ENCODE measurements around the gene TOR4A. TPM values are rescaled to one million over a fixed set of nuclear protein-coding genes. Genes with fewer than 3 reads are reported as not detected.

Gene TOR4A
- polyA plus RNA-seq, 2 donors = 1.5 to 4.3 TPM

- Histone ChIP-seq H3K36me3 (ENCODE audit: control insufficient read depth in 2 of 2, insufficient read depth in 2 of 2, low read length in 1 of 2) (peaks cover 0 to 31% of the 10 kb centered on the region in 2 donors), H3K9me3 (ENCODE audit: control insufficient read depth in 2 of 2, insufficient read depth in 1 of 2, low read depth in 1 of 2, low read length in 1 of 2) (no peaks in the 10 kb centered on the region), H3K4me1 (ENCODE audit: control insufficient read depth in 2 of 2, insufficient read depth in 2 of 2, low read length in 1 of 2) (peaks cover 5 to 13% of the 10 kb centered on the region in 2 donors), H3K27ac (ENCODE audit: low read depth in 2 of 2, low read length in 1 of 2) (no peak overlapping the region), H3K27me3 (ENCODE audit: control insufficient read depth in 1 of 2, insufficient read depth in 2 of 2, low read length in 2 of 2) (no peaks in the 10 kb centered on the region), H3K4me3 (ENCODE audit: low read depth in 1 of 2, low read length in 2 of 2) (no peak overlapping the region)
- 77 to 82% methylated on average over 32 of the region's 32 CpGs for WGBS, 2 donors
Measured at GRCh38 chr9:137270929-137271695, 6.4 kb upstream of the TOR4A start.

GRCh38 chr9:137271696-137272076 lies 5.8 kb upstream of the TOR4A start:
- Histone ChIP-seq H3K4me1 (ENCODE audit: control insufficient read depth in 2 of 2, insufficient read depth in 2 of 2, low read length in 1 of 2) (peaks cover 5 to 13% of the 10 kb centered on the region in 2 donors), H3K27me3 (ENCODE audit: control insufficient read depth in 1 of 2, insufficient read depth in 2 of 2, low read length in 2 of 2) (no peaks in the 10 kb centered on the region), H3K4me3 (ENCODE audit: low read depth in 1 of 2, low read length in 2 of 2) (no peak overlapping the region), H3K9me3 (ENCODE audit: control insufficient read depth in 2 of 2, insufficient read depth in 1 of 2, low read depth in 1 of 2, low read length in 1 of 2) (no peaks in the 10 kb centered on the region), H3K27ac (ENCODE audit: low read depth in 2 of 2, low read length in 1 of 2) (no peak overlapping the region), H3K36me3 (ENCODE audit: control insufficient read depth in 2 of 2, insufficient read depth in 2 of 2, low read length in 1 of 2) (peaks cover 0 to 25% of the 10 kb centered on the region in 2 donors)
- 37 to 38% methylated on average over 3 of the region's 3 CpGs for whole genome bisulfite sequencing, 2 donors

- Histone ChIP-seq H3K4me1 (ENCODE audit: control insufficient read depth in 2 of 2, insufficient read depth in 2 of 2, low read length in 1 of 2) (peaks cover 5 to 19% of the 10 kb centered on the region in 2 donors), H3K9me3 (ENCODE audit: control insufficient read depth in 2 of 2, insufficient read depth in 1 of 2, low read depth in 1 of 2, low read length in 1 of 2) (no peaks in the 10 kb centered on the region), H3K27me3 (ENCODE audit: control insufficient read depth in 1 of 2, insufficient read depth in 2 of 2, low read length in 2 of 2) (no peaks in the 10 kb centered on the region), H3K4me3 (ENCODE audit: low read depth in 1 of 2, low read length in 2 of 2) (no peak overlapping the region), H3K36me3 (ENCODE audit: control insufficient read depth in 2 of 2, insufficient read depth in 2 of 2, low read length in 1 of 2) (peaks cover 0 to 20% of the 10 kb centered on the region in 2 donors), H3K27ac (ENCODE audit: low read depth in 2 of 2, low read length in 1 of 2) (no peak overlapping the region)
- WGBS, 2 donors = 89% methylated on average over 37 to 39 of the region's 39 CpGs
Measured at GRCh38 chr9:137272241-137273094, 5.1 kb upstream of the TOR4A start.

- H3K27me3 ChIP-seq (ENCODE audit: control insufficient read depth in 1 of 2, insufficient read depth in 2 of 2, low read length in 2 of 2) = peaks cover 0 to under 1% of the 10 kb centered on the region in 2 donors
- no peaks in the 10 kb centered on the region for H3K9me3 ChIP-seq (ENCODE audit: control insufficient read depth in 2 of 2, insufficient read depth in 1 of 2, low read depth in 1 of 2, low read length in 1 of 2)
- 76% methylated on average over 13 of the region's 13 CpGs for WGBS, 2 donors
- no peak overlapping the region for H3K4me3 ChIP-seq (ENCODE audit: low read depth in 1 of 2, low read length in 2 of 2)
- H3K36me3 ChIP-seq (ENCODE audit: control insufficient read depth in 2 of 2, insufficient read depth in 2 of 2, low read length in 1 of 2) = peaks cover 0 to 16% of the 10 kb centered on the region in 2 donors
- H3K27ac ChIP-seq (ENCODE audit: low read depth in 2 of 2, low read length in 1 of 2) = no peak overlapping the region
- peaks cover 5 to 20% of the 10 kb centered on the region in 2 donors for H3K4me1 ChIP-seq (ENCODE audit: control insufficient read depth in 2 of 2, insufficient read depth in 2 of 2, low read length in 1 of 2)
Measured at GRCh38 chr9:137273095-137273490, 4.4 kb upstream of the TOR4A start.

- Histone ChIP-seq H3K4me1 (ENCODE audit: control insufficient read depth in 2 of 2, insufficient read depth in 2 of 2, low read length in 1 of 2) (peaks cover 4 to 21% of the 10 kb centered on the region in 2 donors), H3K27me3 (ENCODE audit: control insufficient read depth in 1 of 2, insufficient read depth in 2 of 2, low read length in 2 of 2) (peaks cover 0 to 6% of the 10 kb centered on the region in 2 donors), H3K4me3 (ENCODE audit: low read depth in 1 of 2, low read length in 2 of 2) (no peak overlapping the region), H3K36me3 (ENCODE audit: control insufficient read depth in 2 of 2, insufficient read depth in 2 of 2, low read length in 1 of 2) (peaks cover 0 to 12% of the 10 kb centered on the region in 2 donors), H3K9me3 (ENCODE audit: control insufficient read depth in 2 of 2, insufficient read depth in 1 of 2, low read depth in 1 of 2, low read length in 1 of 2) (peaks cover 0 to under 1% of the 10 kb centered on the region in 2 donors), H3K27ac (ENCODE audit: low read depth in 2 of 2, low read length in 1 of 2) (peak overlapping the region in 1 of 2 donors; percentile 92)
- WGBS, 2 donors = 51 to 56% methylated on average over 15 of the region's 15 CpGs
Measured at GRCh38 chr9:137273611-137274320, 3.8 kb upstream of the TOR4A start.

- WGBS, 2 donors = 82 to 91% methylated on average over 10 of the region's 10 CpGs
- H3K4me3 ChIP-seq (ENCODE audit: low read depth in 1 of 2, low read length in 2 of 2) = no peak overlapping the region
- H3K27ac ChIP-seq (ENCODE audit: low read depth in 2 of 2, low read length in 1 of 2) = no peak overlapping the region
- H3K36me3 ChIP-seq (ENCODE audit: control insufficient read depth in 2 of 2, insufficient read depth in 2 of 2, low read length in 1 of 2) = peaks cover 0 to 17% of the 10 kb centered on the region in 2 donors
- peaks cover 0 to 3% of the 10 kb centered on the region in 2 donors for H3K9me3 ChIP-seq (ENCODE audit: control insufficient read depth in 2 of 2, insufficient read depth in 1 of 2, low read depth in 1 of 2, low read length in 1 of 2)
- peaks cover 0 to 20% of the 10 kb centered on the region in 2 donors for H3K4me1 ChIP-seq (ENCODE audit: control insufficient read depth in 2 of 2, insufficient read depth in 2 of 2, low read length in 1 of 2)
- peaks cover 0 to 6% of the 10 kb centered on the region in 2 donors for H3K27me3 ChIP-seq (ENCODE audit: control insufficient read depth in 1 of 2, insufficient read depth in 2 of 2, low read length in 2 of 2)
Measured at GRCh38 chr9:137275203-137275587, 2.3 kb upstream of the TOR4A start.

- 77 to 80% methylated on average over 24 of the region's 24 CpGs for WGBS, 2 donors
- Histone ChIP-seq H3K27me3 (ENCODE audit: control insufficient read depth in 1 of 2, insufficient read depth in 2 of 2, low read length in 2 of 2) (peaks cover 0 to 6% of the 10 kb centered on the region in 2 donors), H3K9me3 (ENCODE audit: control insufficient read depth in 2 of 2, insufficient read depth in 1 of 2, low read depth in 1 of 2, low read length in 1 of 2) (peaks cover 0 to 3% of the 10 kb centered on the region in 2 donors), H3K36me3 (ENCODE audit: control insufficient read depth in 2 of 2, insufficient read depth in 2 of 2, low read length in 1 of 2) (peaks cover 0 to 17% of the 10 kb centered on the region in 2 donors), H3K27ac (ENCODE audit: low read depth in 2 of 2, low read length in 1 of 2) (peak overlapping the region in 1 of 2 donors; percentile 13), H3K4me3 (ENCODE audit: low read depth in 1 of 2, low read length in 2 of 2) (no peak overlapping the region), H3K4me1 (ENCODE audit: control insufficient read depth in 2 of 2, insufficient read depth in 2 of 2, low read length in 1 of 2) (peaks cover 0 to 20% of the 10 kb centered on the region in 2 donors)
Measured at GRCh38 chr9:137275588-137276472, 1.7 kb upstream of the TOR4A start.

- WGBS, 2 donors = 43 to 48% methylated on average over 30 of the region's 30 CpGs
- peaks cover 0 to 9% of the 10 kb centered on the region in 2 donors for H3K27me3 ChIP-seq (ENCODE audit: control insufficient read depth in 1 of 2, insufficient read depth in 2 of 2, low read length in 2 of 2)
Measured at GRCh38 chr9:137276473-137277328, 825 bp upstream of the TOR4A start.

More at GRCh38 chr9:137276473-137277328, 825 bp upstream of the TOR4A start:
- no peak overlapping the region for H3K4me3 ChIP-seq (ENCODE audit: low read depth in 1 of 2, low read length in 2 of 2)
- peaks cover 0 to 17% of the 10 kb centered on the region in 2 donors for H3K36me3 ChIP-seq (ENCODE audit: control insufficient read depth in 2 of 2, insufficient read depth in 2 of 2, low read length in 1 of 2)
- peak overlapping the region; percentile 73 to 77 for H3K27ac ChIP-seq (ENCODE audit: low read depth in 2 of 2, low read length in 1 of 2)
- H3K9me3 ChIP-seq (ENCODE audit: control insufficient read depth in 2 of 2, insufficient read depth in 1 of 2, low read depth in 1 of 2, low read length in 1 of 2) = peaks cover 0 to 3% of the 10 kb centered on the region in 2 donors
- H3K4me1 ChIP-seq (ENCODE audit: control insufficient read depth in 2 of 2, insufficient read depth in 2 of 2, low read length in 1 of 2) = peaks cover 0 to 24% of the 10 kb centered on the region in 2 donors

Data from esophagus (tissue), 2 donors.